Ovary (tissue), 3 donors: ENCODE data around the gene RHBDL1.

Experiments used
- EP300 ChIP-seq: sonication (generic); formaldehyde crosslinking; IDR thresholded peaks from one replicate; pipeline ENCODE4 v1.6.1; 2017; ENCODE audit warnings: antibody characterized with exemption
- POLR2A ChIP-seq: fragments of 450-650 bp; IDR thresholded peaks from one replicate; pipeline ENCODE4 v1.6.1; 2017; ENCODE audit warnings: antibody characterized with exemption, mild to moderate bottlenecking, moderate library complexity
- TF ChIP-seq, protein P1 (sequence below), 3 donors: fragments of 450-650 bp in 2 of 3; fragments of 200-600 bp in 1 of 3; IDR thresholded peaks; one replicate each; pipeline versions ENCODE4 v1.5.1 to v1.8.0; 2016 to 2022; ENCODE audit warnings: antibody characterized with exemption in 3 of 3, mild to moderate bottlenecking in 1 of 3
- donor health status: DM: no; HTN: no; CAD: no.

DNA sequence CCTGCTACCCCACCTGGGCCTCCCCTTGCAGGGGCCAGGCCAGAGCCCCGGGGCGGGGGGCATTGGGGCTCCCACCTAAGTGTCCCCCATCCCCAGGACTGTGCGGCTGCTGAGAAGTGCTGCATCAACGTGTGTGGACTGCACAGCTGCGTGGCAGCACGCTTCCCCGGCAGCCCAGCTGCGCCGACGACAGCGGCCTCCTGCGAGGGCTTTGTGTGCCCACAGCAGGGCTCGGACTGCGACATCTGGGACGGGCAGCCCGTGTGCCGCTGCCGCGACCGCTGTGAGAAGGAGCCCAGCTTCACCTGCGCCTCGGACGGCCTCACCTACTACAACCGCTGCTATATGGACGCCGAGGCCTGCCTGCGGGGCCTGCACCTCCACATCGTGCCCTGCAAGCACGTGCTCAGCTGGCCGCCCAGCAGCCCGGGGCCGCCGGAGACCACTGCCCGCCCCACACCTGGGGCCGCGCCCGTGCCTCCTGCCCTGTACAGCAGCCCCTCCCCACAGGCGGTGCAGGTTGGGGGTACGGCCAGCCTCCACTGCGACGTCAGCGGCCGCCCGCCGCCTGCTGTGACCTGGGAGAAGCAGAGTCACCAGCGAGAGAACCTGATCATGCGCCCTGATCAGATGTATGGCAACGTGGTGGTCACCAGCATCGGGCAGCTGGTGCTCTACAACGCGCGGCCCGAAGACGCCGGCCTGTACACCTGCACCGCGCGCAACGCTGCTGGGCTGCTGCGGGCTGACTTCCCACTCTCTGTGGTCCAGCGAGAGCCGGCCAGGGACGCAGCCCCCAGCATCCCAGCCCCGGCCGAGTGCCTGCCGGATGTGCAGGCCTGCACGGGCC, 42.8 kb upstream of the RHBDL1 start:
- no peak for TF ChIP-seq POLR2A
- TF ChIP-seq, protein P1, sequence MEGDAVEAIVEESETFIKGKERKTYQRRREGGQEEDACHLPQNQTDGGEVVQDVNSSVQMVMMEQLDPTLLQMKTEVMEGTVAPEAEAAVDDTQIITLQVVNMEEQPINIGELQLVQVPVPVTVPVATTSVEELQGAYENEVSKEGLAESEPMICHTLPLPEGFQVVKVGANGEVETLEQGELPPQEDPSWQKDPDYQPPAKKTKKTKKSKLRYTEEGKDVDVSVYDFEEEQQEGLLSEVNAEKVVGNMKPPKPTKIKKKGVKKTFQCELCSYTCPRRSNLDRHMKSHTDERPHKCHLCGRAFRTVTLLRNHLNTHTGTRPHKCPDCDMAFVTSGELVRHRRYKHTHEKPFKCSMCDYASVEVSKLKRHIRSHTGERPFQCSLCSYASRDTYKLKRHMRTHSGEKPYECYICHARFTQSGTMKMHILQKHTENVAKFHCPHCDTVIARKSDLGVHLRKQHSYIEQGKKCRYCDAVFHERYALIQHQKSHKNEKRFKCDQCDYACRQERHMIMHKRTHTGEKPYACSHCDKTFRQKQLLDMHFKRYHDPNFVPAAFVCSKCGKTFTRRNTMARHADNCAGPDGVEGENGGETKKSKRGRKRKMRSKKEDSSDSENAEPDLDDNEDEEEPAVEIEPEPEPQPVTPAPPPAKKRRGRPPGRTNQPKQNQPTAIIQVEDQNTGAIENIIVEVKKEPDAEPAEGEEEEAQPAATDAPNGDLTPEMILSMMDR (IDR thresholded peaks at IDR 0.05) = no peak
- TF ChIP-seq EP300 = no peak
